Measurements from ENCODE around the gene MCUR1. TPM values are rescaled to one million over a fixed set of nuclear protein-coding genes. Genes with fewer than 3 reads are reported as not detected.
A peak's percentile ranks its signal among the peaks of the same experiment; 100 is the strongest.

Gene MCUR1
- total and polyA plus RNA-seq, 2 of the 13 experiments (the other 11 are each of a cell fraction or from before 2014, with no cell fraction given), result 8.0 to 29.6 TPM

- Histone ChIP-seq H3K9me3 (ENCODE audit: low read length) (no peaks in the 10 kb centered on the region), H3K27me3 (ENCODE audit: control insufficient read depth in 1 of 2, insufficient read depth in 2 of 2, low read length in 2 of 2) (no peaks in the 10 kb centered on the region), H3K9ac (ENCODE audit: insufficient read depth, low read depth, low read length) (no peak overlapping the region), H4K20me1 (ENCODE audit: insufficient read depth, low read length) (no peaks in the 10 kb centered on the region), H3K27ac (ENCODE audit: extremely low read length, insufficient read depth, low read length) (no peak overlapping the region), H3K79me2 (ENCODE audit: insufficient read depth, low read length) (peaks cover 36% of the 10 kb centered on the region), H3K4me2 (ENCODE audit: low read depth, low read length) (no peak overlapping the region), H2AFZ (ENCODE audit: low read length) (no peak overlapping the region), H3K36me3 (replicated peaks in 1 of 2; ENCODE audit: control insufficient read depth in 1 of 2, insufficient read depth in 2 of 2, low read length in 2 of 2) (peaks cover 9 to 11% of the 10 kb centered on the region in 2 experiments; a peak in 4 of 5 replicates), H3K4me1 (ENCODE audit: insufficient read depth, low read length) (peaks cover 39% of the 10 kb centered on the region), H3K4me3 (replicated peaks in 1 of 3; ENCODE audit: insufficient read depth in 1 of 3, low read depth in 2 of 3, low read length in 3 of 3) (no peak overlapping the region)
- no peak for DNase-seq (ENCODE audit: low spot score)
- intact Hi-C loops (cut with micrococcal nuclease; ENCODE audit: unreplicated experiment), result loop anchor here (5.0 kb wide), 2 partner anchors 99 to 239 kb away; partner anchors contain the start of genes RANBP9 and SIRT5
- BruUV-seq (replicated peaks), result no TSS peak
- 0 out of 2 replicates have a peak, but pooled peaks have one; percentile 19 for TF ChIP-seq HIC2 (CRISPR knock-in tag; IDR thresholded peaks at IDR 0.05; ENCODE audit: low read depth)
- no peak for TF ChIP-seq SNRNP70 (IDR thresholded peaks at IDR 0.05; ENCODE audit: low read depth, low read length)
- 0 out of 2 replicates have a peak, but pooled peaks have one; percentile 22 for TF ChIP-seq BCL6 (CRISPR knock-in tag; IDR thresholded peaks at IDR 0.05)
- 59% methylated on average over 3 of the region's 3 CpGs for WGBS (ENCODE audit: low lambda C conversion rate)
- in situ Hi-C loops (cut with HindIII; ENCODE audit: extremely low pct_ligation_motif_present, low pct_unique_long_range_greater_than_20kb), result no loop called here
- no peak for FAIRE-seq
- ATAC-seq, result no peak
- ChIA-PET CTCF (ENCODE audit: low intra/inter-chr PET ratio, low total read pairs) (no interaction called here), POLR2A (no interaction called here)
These were observed 3.5 kb downstream of the MCUR1 start for GRCh38 chr6:13810688-13811446.

GRCh38 chr6:13808801-13809200, 5.6 kb downstream of the MCUR1 start:
- FAIRE-seq (no peak), DNase-seq (ENCODE audit: low spot score) (no peak), ATAC-seq (no peak)
- in situ Hi-C loops (cut with HindIII; ENCODE audit: extremely low pct_ligation_motif_present, low pct_unique_long_range_greater_than_20kb), result no loop called here
- CTCF ChIA-PET (ENCODE audit: low intra/inter-chr PET ratio, low total read pairs), result no interaction called here
- no peak overlapping the region for H3K9ac ChIP-seq (ENCODE audit: insufficient read depth, low read depth, low read length)
- H3K9me3 ChIP-seq (ENCODE audit: low read length), result no peaks in the 10 kb centered on the region
- 92% methylated on average over 4 of the region's 4 CpGs for whole genome bisulfite sequencing (ENCODE audit: low lambda C conversion rate)
- no peak overlapping the region for H2AFZ ChIP-seq (ENCODE audit: low read length)
- peaks cover 31% of the 10 kb centered on the region for H3K4me1 ChIP-seq (ENCODE audit: insufficient read depth, low read length)
- H3K27me3 ChIP-seq (ENCODE audit: control insufficient read depth in 1 of 2, insufficient read depth in 2 of 2, low read length in 2 of 2), result no peaks in the 10 kb centered on the region
- TF ChIP-seq ZNF331 (CRISPR knock-in tag; IDR thresholded peaks at IDR 0.05), result no peak
- TF ChIP-seq EP300 (IDR thresholded peaks at IDR 0.05; ENCODE audit: low read depth in 2 of 2, low read length in 2 of 2), result no peak
- no peak for TF ChIP-seq EP300 (CRISPR knock-in tag; IDR thresholded peaks at IDR 0.05; ENCODE audit: borderline replicate concordance)
- no peak for TF ChIP-seq ZNF546 (CRISPR knock-in tag; conservative IDR thresholded peaks at IDR 0.05)
- TF ChIP-seq CENPBD1 (CRISPR knock-in tag; IDR thresholded peaks at IDR 0.05; ENCODE audit: borderline replicate concordance, low read depth), result no peak
- no peak for TF ChIP-seq ZMYM3 (CRISPR knock-in tag; IDR thresholded peaks at IDR 0.05)
- TF ChIP-seq ELF1 (CRISPR knock-in tag; IDR thresholded peaks at IDR 0.05), result no peak
- no peak for TF ChIP-seq MZF1 (CRISPR knock-in tag; IDR thresholded peaks at IDR 0.05; ENCODE audit: borderline replicate concordance)
- TF ChIP-seq BORCS8-MEF2B (CRISPR knock-in tag; IDR thresholded peaks at IDR 0.05), result no peak
- TF ChIP-seq ZNF839 (CRISPR knock-in tag; IDR thresholded peaks at IDR 0.05; ENCODE audit: borderline replicate concordance), result no peak
- TF ChIP-seq ZNF12 (CRISPR knock-in tag; IDR thresholded peaks at IDR 0.05), result no peak
- no peak for TF ChIP-seq ZNF329 (CRISPR knock-in tag; IDR thresholded peaks at IDR 0.05; ENCODE audit: low read depth)
- no peak for TF ChIP-seq KLF11 (CRISPR knock-in tag; IDR thresholded peaks at IDR 0.05)
- TF ChIP-seq TCF12 (IDR thresholded peaks at IDR 0.05), result no peak
- TF ChIP-seq TCF12 (CRISPR knock-in tag; IDR thresholded peaks at IDR 0.05), result no peak
- no peaks in the 10 kb centered on the region for H4K20me1 ChIP-seq (ENCODE audit: insufficient read depth, low read length)
- H3K4me3 ChIP-seq (replicated peaks in 1 of 3; ENCODE audit: insufficient read depth in 1 of 3, low read depth in 2 of 3, low read length in 3 of 3), result no peak overlapping the region
- BruUV-seq (replicated peaks), result no TSS peak
- no peak overlapping the region for H3K4me2 ChIP-seq (ENCODE audit: low read depth, low read length)
- H3K27ac ChIP-seq (ENCODE audit: extremely low read length, insufficient read depth, low read length), result no peak overlapping the region
- peaks cover 36% of the 10 kb centered on the region for H3K79me2 ChIP-seq (ENCODE audit: insufficient read depth, low read length)
- H3K36me3 ChIP-seq (replicated peaks in 1 of 2; ENCODE audit: control insufficient read depth in 1 of 2, insufficient read depth in 2 of 2, low read length in 2 of 2), result peaks cover 13 to 24% of the 10 kb centered on the region in 2 experiments; a peak in 4 of 5 replicates
- intact Hi-C loops (cut with micrococcal nuclease; ENCODE audit: unreplicated experiment), result no loop called here
- POLR2A ChIA-PET, result interaction anchor here (0.7 kb wide), 1 partner anchor 9 kb away, joined by 3 read pairs; no protein-coding TSS in a partner anchor

Data from HepG2 (cell line).